H1 (cell line): ENCODE measurements around the gene NXN. TPM values are rescaled to one million over a fixed set of nuclear protein-coding genes. Genes with fewer than 3 reads are reported as not detected.

ENCODE experiments used
- CTCF ChIA-PET: fragments of 300-600 bp; sonication (Branson Sonifier 250); formaldehyde crosslinking; loops from one replicate; lab custom pipeline; 2021; ENCODE audit not compliant: partially characterized antibody; lab: Charles Lee
- POLR2A ChIA-PET: fragments of 300-600 bp; sonication (Branson Sonifier 250); formaldehyde crosslinking; loops from one replicate; lab custom pipeline; 2021; ENCODE audit warnings: inconsistent platforms; ENCODE audit not compliant: partially characterized antibody; lab: Charles Lee
- DNase-seq, 2 experiments: peaks; one replicate each; pipeline versions ENCODE4 v3.0.0 to v3.0.0-alpha.2; 2010 to 2022; ENCODE audit warnings: low spot score in 2 of 2, low read depth in 1 of 2, mixed read lengths in 1 of 2
- FAIRE-seq: peaks from 2 replicates; lab custom pipeline; 2011; peaks lifted over from hg19 to GRCh38; lab: Jason Lieb, UNC
- H2AFZ ChIP-seq: 2 replicates; pipeline ENCODE4 v1.8.1; 2012; ENCODE audit warnings: low read length, inconsistent platforms
- H2AK5ac ChIP-seq: 2 replicates; pipeline ENCODE4 v1.6.1; 2013; ENCODE audit warnings: low read depth, low read length
- H2BK120ac ChIP-seq: replicated peaks from 2 replicates; pipeline ENCODE3; 2013; ENCODE audit warnings: low read depth, low read length, inconsistent platforms
- H2BK12ac ChIP-seq: 2 replicates; pipeline ENCODE4 v1.6.1; 2013; ENCODE audit warnings: low read depth, low read length
- H2BK15ac ChIP-seq: 2 replicates; pipeline ENCODE4 v1.6.1; 2013; ENCODE audit warnings: low read length
- H2BK20ac ChIP-seq: 2 replicates; pipeline ENCODE4 v1.6.1; 2013; ENCODE audit warnings: low read length
- H2BK5ac ChIP-seq: 2 replicates; pipeline ENCODE4 v1.6.1; 2013; ENCODE audit warnings: low read depth, low read length
- H3K14ac ChIP-seq: 2 replicates; pipeline ENCODE4 v1.6.1; 2013; ENCODE audit warnings: inconsistent platforms; ENCODE audit not compliant: insufficient read length
- H3K18ac ChIP-seq: 2 replicates; pipeline ENCODE4 v1.6.1; 2013; ENCODE audit warnings: low read length; ENCODE audit errors: extremely low read depth
- H3K23ac ChIP-seq: 2 replicates; pipeline ENCODE4 v1.6.1; 2013; ENCODE audit warnings: inconsistent platforms; ENCODE audit not compliant: insufficient read length
- H3K23me2 ChIP-seq: 2 replicates; pipeline ENCODE4 v1.6.1; 2013; ENCODE audit warnings: low read depth, low read length
- H3K27ac ChIP-seq: 2 replicates; pipeline ENCODE4 v1.6.1; 2011; ENCODE audit warnings: low read depth, low read length, inconsistent platforms
- H3K27me3 ChIP-seq, 4 experiments: replicated peaks in 1 of 4; 1 replicate in 1 of 4; 2 replicates in 3 of 4; pipeline versions ENCODE4 v1.6.1 to v1.8.1; 2011 to 2013; ENCODE audit warnings: low read length in 3 of 4, mild to moderate bottlenecking in 3 of 4, inconsistent platforms in 2 of 4, mixed read lengths in 2 of 4, moderate library complexity in 1 of 4; ENCODE audit not compliant: control insufficient read depth in 3 of 4, insufficient read depth in 3 of 4; ENCODE audit errors: extremely low read depth in 1 of 4
- H3K36me3 ChIP-seq, 4 experiments: 2 replicates each; pipeline versions ENCODE4 v1.6.1 to v1.8.1; 2011 to 2013; ENCODE audit warnings: mild to moderate bottlenecking in 4 of 4, low read length in 3 of 4, moderate library complexity in 2 of 4, control low read depth in 1 of 4, inconsistent platforms in 1 of 4; ENCODE audit not compliant: insufficient read depth in 4 of 4, control insufficient read depth in 2 of 4
- H3K4ac ChIP-seq: replicated peaks from 2 replicates; pipeline ENCODE3; 2013; ENCODE audit warnings: low read length, low read depth, mixed read lengths, inconsistent platforms; ENCODE audit not compliant: insufficient read length
- H3K4me1 ChIP-seq, 4 experiments: replicated peaks in 1 of 4; 1 replicate in 1 of 4; 2 replicates in 3 of 4; pipeline versions ENCODE4 v1.6.1 to v1.8.1; 2011 to 2013; ENCODE audit warnings: low read length in 3 of 4, inconsistent platforms in 2 of 4, mixed read lengths in 1 of 4; ENCODE audit not compliant: insufficient read depth in 4 of 4, control insufficient read depth in 3 of 4
- H3K4me2 ChIP-seq, 2 experiments: 2 replicates each; pipeline versions ENCODE4 v1.6.1 to v1.8.1; 2011 to 2013; ENCODE audit warnings: low read depth in 2 of 2, low read length in 2 of 2, control low read depth in 1 of 2, inconsistent platforms in 1 of 2, mild to moderate bottlenecking in 1 of 2; ENCODE audit not compliant: insufficient read depth in 1 of 2
- H3K4me3 ChIP-seq, 4 experiments: fragments of 200-600, 300-600 bp in 1 of 4; sonication (generic), shearing (Covaris generic), sonication (Bioruptor Twin) in 1 of 4; 2 replicates each; pipeline versions ENCODE4 v1.5.1 to v1.8.1; 2011 to 2016; ENCODE audit warnings: low read length in 4 of 4, low read depth in 3 of 4, control low read depth in 2 of 4, inconsistent platforms in 2 of 4, mild to moderate bottlenecking in 2 of 4, mixed read lengths in 1 of 4, moderate library complexity in 1 of 4; ENCODE audit not compliant: insufficient read depth in 2 of 4; ENCODE audit errors: extremely low read depth in 1 of 4
- H3K56ac ChIP-seq: replicated peaks from 2 replicates; pipeline ENCODE3; 2013; ENCODE audit warnings: low read depth, mild to moderate bottlenecking, mixed read lengths, low read length, inconsistent platforms; ENCODE audit not compliant: insufficient read length
- H3K79me1 ChIP-seq: 2 replicates; pipeline ENCODE4 v1.6.1; 2013; ENCODE audit warnings: low read depth, low read length, control low read depth
- H3K79me2 ChIP-seq, 2 experiments: 2 replicates each; pipeline versions ENCODE4 v1.6.1 to v1.8.1; 2012 to 2013; ENCODE audit warnings: low read length in 2 of 2, mild to moderate bottlenecking in 2 of 2, inconsistent platforms in 1 of 2; ENCODE audit not compliant: insufficient read depth in 2 of 2, control insufficient read depth in 1 of 2
- H3K9ac ChIP-seq, 4 experiments: replicated peaks in 1 of 4; 1 replicate in 1 of 4; 2 replicates in 3 of 4; pipeline versions ENCODE4 v1.6.1 to v1.8.1; 2011 to 2013; ENCODE audit warnings: low read depth in 3 of 4, low read length in 3 of 4, control low read depth in 2 of 4, mild to moderate bottlenecking in 2 of 4, moderate library complexity in 2 of 4, inconsistent platforms in 1 of 4; ENCODE audit errors: extremely low read depth in 1 of 4
- H3K9me3 ChIP-seq, 2 experiments: 2 replicates each; pipeline versions ENCODE4 v1.6.1 to v1.8.1; 2012 to 2013; ENCODE audit warnings: mild to moderate bottlenecking in 2 of 2, moderate library complexity in 2 of 2, control low read depth in 1 of 2, inconsistent platforms in 1 of 2, low read depth in 1 of 2, low read length in 1 of 2, mixed read lengths in 1 of 2; ENCODE audit not compliant: insufficient read depth in 2 of 2
- H4K20me1 ChIP-seq, 2 experiments: replicated peaks in 1 of 2; 2 replicates each; pipeline versions ENCODE3 to v1.8.1; 2011 to 2013; ENCODE audit warnings: inconsistent platforms in 2 of 2, low read length in 2 of 2, mild to moderate bottlenecking in 1 of 2; ENCODE audit not compliant: insufficient read depth in 2 of 2, control insufficient read depth in 1 of 2
- H4K5ac ChIP-seq: 2 replicates; pipeline ENCODE4 v1.6.1; 2013; ENCODE audit warnings: low read length, low read depth, mixed read lengths, inconsistent platforms; ENCODE audit not compliant: insufficient read length
- H4K8ac ChIP-seq: 2 replicates; pipeline ENCODE4 v1.8.0; 2013; ENCODE audit warnings: mild to moderate bottlenecking, moderate library complexity, low read length, inconsistent platforms; ENCODE audit not compliant: insufficient read depth; ENCODE audit errors: extremely low read depth
- H4K91ac ChIP-seq: replicated peaks from 2 replicates; pipeline ENCODE3; 2013; ENCODE audit warnings: low read length, mixed read lengths, inconsistent platforms; ENCODE audit not compliant: insufficient read length
- FOSL1 ChIP-seq: IDR thresholded peaks from 2 replicates; pipeline ENCODE4 v1.6.1; 2011; ENCODE audit warnings: mild to moderate bottlenecking, low read depth, low read length, moderate library complexity; ENCODE audit not compliant: insufficient read depth
- JUN ChIP-seq: IDR thresholded peaks from 2 replicates; pipeline ENCODE4 v1.6.1; 2011; ENCODE audit warnings: low read depth, mild to moderate bottlenecking, improper control_type of control experiment, low read length
- PHF8 ChIP-seq: fragments of 200-600 bp; sonication (generic); conservative IDR thresholded peaks from 2 replicates; pipeline ENCODE4 v1.7.1; 2012; ENCODE audit warnings: low read depth, mild to moderate bottlenecking, inconsistent platforms, low read length, moderate library complexity
- POLR2A ChIP-seq, 2 experiments: IDR thresholded peaks; 1 replicate in 1 of 2; 2 replicates in 1 of 2; pipeline ENCODE4 v1.6.1; 2011; ENCODE audit warnings: low read depth in 2 of 2, low read length in 2 of 2, mild to moderate bottlenecking in 2 of 2; ENCODE audit errors: control extremely low read depth in 1 of 2
- POLR2AphosphoS5 ChIP-seq: IDR thresholded peaks from 2 replicates; pipeline ENCODE4 v1.6.1; 2011; ENCODE audit warnings: low read depth, low read length
- POU5F1 ChIP-seq: IDR thresholded peaks from 2 replicates; pipeline ENCODE4 v1.6.1; 2011; ENCODE audit warnings: low read depth, mild to moderate bottlenecking, low read length, moderate library complexity
- RNF2 ChIP-seq: fragments of 200-900, 300-1000 bp; sonication (generic); IDR thresholded peaks from 2 replicates; pipeline ENCODE4 v1.7.1; 2016; ENCODE audit warnings: borderline replicate concordance, low read depth, mild to moderate bottlenecking, antibody characterized with exemption, low read length; ENCODE audit not compliant: poor library complexity, severe bottlenecking; ENCODE audit errors: missing control alignments
- RXRA ChIP-seq: IDR thresholded peaks from 2 replicates; pipeline ENCODE4 v1.6.1; 2011; ENCODE audit warnings: low read depth, mild to moderate bottlenecking, low read length, moderate library complexity; ENCODE audit not compliant: insufficient read depth
- SP1 ChIP-seq: IDR thresholded peaks from 2 replicates; pipeline ENCODE4 v1.6.1; 2011; ENCODE audit warnings: low read depth, low read length
- SP4 ChIP-seq: IDR thresholded peaks from 2 replicates; pipeline ENCODE4 v1.6.1; 2012; ENCODE audit warnings: low read length, inconsistent platforms
- SUZ12 ChIP-seq: fragments of 200-600 bp; sonication (generic); IDR thresholded peaks from 2 replicates; pipeline ENCODE4 v1.6.1; 2012; ENCODE audit warnings: mild to moderate bottlenecking, inconsistent platforms, low read length, moderate library complexity, mixed read lengths
- TAF1 ChIP-seq: IDR thresholded peaks from 2 replicates; pipeline ENCODE4 v1.6.1; 2011; ENCODE audit warnings: mild to moderate bottlenecking, low read depth, low read length
- TAF7 ChIP-seq: optimal IDR thresholded peaks from 2 replicates; pipeline ENCODE3; 2011; ENCODE audit warnings: low read depth, mild to moderate bottlenecking, inconsistent platforms, low read length, moderate library complexity, borderline replicate concordance
- TCF12 ChIP-seq: IDR thresholded peaks from 2 replicates; pipeline ENCODE4 v1.6.1; 2011; ENCODE audit warnings: low read depth, mild to moderate bottlenecking, low read length
- WGBS, 2 experiments: shearing (Covaris generic) in 1 of 2; methylation state at CpG; one replicate each; pipeline versions ENCODE4 v1.1.6 to v1.1.7; 2013 to 2015; ENCODE audit warnings: low lambda C conversion rate in 2 of 2, mixed read lengths in 2 of 2, inconsistent platforms in 1 of 2, low coverage in 1 of 2, missing lambda C conversion rate in 1 of 2; ENCODE audit not compliant: insufficient replicate concordance in 2 of 2, insufficient coverage in 1 of 2, insufficient read length in 1 of 2; ENCODE audit errors: extremely low coverage in 1 of 2, missing lambda C conversion rate in 1 of 2; 5-methylcytosine and 5-hydroxymethylcytosine counted together
- polyA plus RNA-seq, 7 experiments: library from polyadenylated mRNA; depleted of rRNA in 3 of 7; stranded (reverse) in 5 of 7; unstranded in 2 of 7; fragments of >200 nt in 5 of 7; fragments of 200-250 nt in 2 of 7; gene quantifications; 1 replicate in 5 of 7; 2 replicates in 1 of 7; 4 replicates in 1 of 7; pipeline versions ENCODE4 v1.2.1 to v1.2.3, GENCODE V29; 2011 to 2013; ENCODE audit warnings: missing spikeins in 2 of 7, mixed read lengths in 2 of 7
- total RNA-seq: library from RNA; stranded (reverse); fragmentation: NEBNext Ultra II Directional; extraction: Animal tissue kit (Norgen Biotek cat#: 25700); gene quantifications from 2 replicates; pipeline ENCODE4 v1.2.1, GENCODE V29; 2021
- TF ChIP-seq, protein P1 (sequence below): IDR thresholded peaks from 2 replicates; pipeline ENCODE4 v1.6.1; 2012; ENCODE audit warnings: inconsistent platforms

NXN gene
- total and polyA plus RNA-seq, 2 of the 8 experiments (the other 6 are each of a cell fraction or from before 2014, with no cell fraction given) = 94.1 to 107 TPM

DNA sequence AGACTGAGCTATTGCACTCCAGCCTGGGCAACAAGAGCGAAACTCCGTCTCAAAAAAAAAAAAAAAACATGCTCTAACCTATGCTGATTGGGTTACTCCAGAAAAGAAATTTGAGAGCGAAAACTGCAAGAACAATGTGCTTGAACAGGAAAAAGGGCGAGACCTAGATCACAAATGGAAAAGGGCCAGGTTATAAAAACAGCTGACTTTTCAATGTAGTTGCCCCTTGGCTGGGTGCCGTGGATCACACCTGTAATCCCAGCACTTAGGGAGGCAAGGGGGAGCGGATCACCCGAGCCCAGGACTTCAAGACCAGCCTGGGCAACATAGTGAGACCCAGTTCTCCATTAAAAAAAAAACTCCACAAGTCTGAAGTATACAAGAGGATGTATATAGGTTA, 148.6 kb downstream of the NXN start:
- CTCF ChIA-PET = no interaction called here
- TF ChIP-seq POLR2A (IDR thresholded peaks at IDR 0.05; ENCODE audit: control extremely low read depth in 1 of 2, low read depth in 2 of 2, low read length in 2 of 2) (no peak), JUN (no peak), FOSL1 (no peak), POLR2AphosphoS5 (no peak), TAF1 (no peak), TCF12 (no peak), SP4 (no peak), RXRA (no peak), POU5F1 (no peak), SP1 (no peak), RNF2 (no peak), TAF7 (no peak), PHF8 (no peak), SUZ12 (no peak)
- TF ChIP-seq, protein P1, sequence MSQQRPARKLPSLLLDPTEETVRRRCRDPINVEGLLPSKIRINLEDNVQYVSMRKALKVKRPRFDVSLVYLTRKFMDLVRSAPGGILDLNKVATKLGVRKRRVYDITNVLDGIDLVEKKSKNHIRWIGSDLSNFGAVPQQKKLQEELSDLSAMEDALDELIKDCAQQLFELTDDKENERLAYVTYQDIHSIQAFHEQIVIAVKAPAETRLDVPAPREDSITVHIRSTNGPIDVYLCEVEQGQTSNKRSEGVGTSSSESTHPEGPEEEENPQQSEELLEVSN = no peak

More for the DNA sequence above, 148.6 kb downstream of the NXN start:
- Histone ChIP-seq H4K20me1 (peaks cover 0 to 4% of the 10 kb centered on the region in 2 experiments), H3K27ac (no peak overlapping the region), H3K9ac (no peak overlapping the region), H3K14ac (no peak overlapping the region), H2AFZ (no peak overlapping the region), H3K4ac (no peak overlapping the region), H2BK120ac (no peak overlapping the region), H2BK20ac (no peak overlapping the region), H4K91ac (no peak overlapping the region), H2BK5ac (no peak overlapping the region), H2BK12ac (no peak overlapping the region), H2BK15ac (no peak overlapping the region), H4K8ac (no peak overlapping the region), H3K79me2 (peaks cover 0 to 26% of the 10 kb centered on the region in 2 experiments; a peak in 2 of 4 replicates), H3K4me1 (no peaks in the 10 kb centered on the region; a peak in 3 of 7 replicates), H3K4me2 (no peak overlapping the region), H3K27me3 (no peaks in the 10 kb centered on the region), H3K79me1 (peaks cover 13% of the 10 kb centered on the region), H3K36me3 (no peaks in the 10 kb centered on the region), H3K23me2 (no peaks in the 10 kb centered on the region), H3K18ac (no peak overlapping the region), H2AK5ac (no peak overlapping the region), H3K9me3 (no peaks in the 10 kb centered on the region), H3K23ac (no peak overlapping the region), H3K56ac (no peak overlapping the region), H4K5ac (no peak overlapping the region), H3K4me3 (no peak overlapping the region)
- FAIRE-seq (no peak), DNase-seq (no peak)
- POLR2A ChIA-PET = interaction anchor here (1.3 kb wide), 1 partner anchor 16 kb away, joined by 4 read pairs; no protein-coding TSS in a partner anchor
- 97% methylated on average over 5 of the region's 7 CpGs; no CpG with 5 or more reads in 1 of the 2 experiments for WGBS, 2 experiments
